Epithelial cell of esophagus (primary cell): ENCODE measurements around the gene KNTC1.
A peak's percentile ranks its signal among the peaks of the same experiment; 100 is the strongest.
"Not testable (repeated sequence)": the region's sequence is repeated elsewhere in the genome, so short reads cannot be mapped to it uniquely, and the experiment has no call there.

Source experiments
- DNase-seq: peaks from one replicate; pipeline ENCODE4 v3.0.0; 2010; ENCODE audit warnings: low read depth
- H3K4me3 ChIP-seq: 2 replicates; pipeline ENCODE4 v1.5.1; 2011; ENCODE audit warnings: mild to moderate bottlenecking, low read length, control low read depth
- CTCF ChIP-seq: IDR thresholded peaks from 2 replicates; pipeline ENCODE4 v1.5.1; 2011; ENCODE audit warnings: low read depth, mild to moderate bottlenecking, low read length, control low read depth, inconsistent platforms; ENCODE audit not compliant: insufficient read depth; ENCODE audit errors: missing control alignments

Gene KNTC1

GRCh38 chr12:122489038-122489437 lies 38.0 kb upstream of the KNTC1 start:
- TF ChIP-seq CTCF = no peak
- no peak overlapping the region for H3K4me3 ChIP-seq
- no peak for DNase-seq

GRCh38 chr12:122491991-122492390 lies 35.1 kb upstream of the KNTC1 start:
- DNase-seq = no peak
- TF ChIP-seq CTCF = no peak
- H3K4me3 ChIP-seq = no peak overlapping the region

GRCh38 chr12:122493222-122493621 lies 33.8 kb upstream of the KNTC1 start:
- DNase-seq, H3K4me3 ChIP-seq: not testable (repeated sequence)

GRCh38 chr12:122495258-122495657 lies 31.8 kb upstream of the KNTC1 start:
- no peak overlapping the region for H3K4me3 ChIP-seq
- TF ChIP-seq CTCF = no peak
- no peak for DNase-seq

GRCh38 chr12:122499991-122500684 lies 26.9 kb upstream of the KNTC1 start:
- DNase-seq = peak; percentile 62
- peak overlapping the region; percentile 82 for H3K4me3 ChIP-seq
- no peak for TF ChIP-seq CTCF

- H3K4me3 ChIP-seq = peak within 1 kb of the TSS; percentile 82
- TF ChIP-seq CTCF = no peak
- DNase-seq = peak; percentile 99
Measured at GRCh38 chr12:122500685-122501488, 26.2 kb upstream of the KNTC1 start, which contains the start of gene ZCCHC8. ZCCHC8 (minus strand) TSS chr12:122500932; CDS start chr12:122500840, 92 bp downstream.

- TF ChIP-seq CTCF = no peak
- H3K4me3 ChIP-seq = peak overlapping the region; percentile 32
- DNase-seq = no peak
Measured at GRCh38 chr12:122501489-122501989, 25.5 kb upstream of the KNTC1 start.
